ENCODE measurements around the gene PLA2G15.

DNA sequence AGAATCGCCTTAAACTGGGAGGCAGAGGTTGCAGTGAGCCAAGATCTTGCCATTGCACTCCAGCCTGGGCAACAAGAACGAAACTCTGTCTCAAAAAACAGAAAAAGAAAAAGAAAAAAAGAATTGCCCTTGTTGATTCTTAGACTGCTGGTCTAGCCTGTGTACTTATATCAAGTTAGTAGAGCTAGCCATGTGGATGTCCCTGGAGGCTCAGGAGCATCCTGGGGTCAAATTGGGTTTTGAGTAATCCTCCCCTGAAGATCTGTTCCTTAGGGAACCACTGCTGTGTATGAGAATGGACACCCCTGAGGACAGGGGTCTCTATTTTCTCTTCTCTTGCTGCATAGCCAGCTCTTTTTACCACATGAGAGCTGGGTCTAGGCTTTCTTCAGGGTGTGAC lies 44.0 kb downstream of the PLA2G15 start:
- TF ChIP-seq, protein P1, sequence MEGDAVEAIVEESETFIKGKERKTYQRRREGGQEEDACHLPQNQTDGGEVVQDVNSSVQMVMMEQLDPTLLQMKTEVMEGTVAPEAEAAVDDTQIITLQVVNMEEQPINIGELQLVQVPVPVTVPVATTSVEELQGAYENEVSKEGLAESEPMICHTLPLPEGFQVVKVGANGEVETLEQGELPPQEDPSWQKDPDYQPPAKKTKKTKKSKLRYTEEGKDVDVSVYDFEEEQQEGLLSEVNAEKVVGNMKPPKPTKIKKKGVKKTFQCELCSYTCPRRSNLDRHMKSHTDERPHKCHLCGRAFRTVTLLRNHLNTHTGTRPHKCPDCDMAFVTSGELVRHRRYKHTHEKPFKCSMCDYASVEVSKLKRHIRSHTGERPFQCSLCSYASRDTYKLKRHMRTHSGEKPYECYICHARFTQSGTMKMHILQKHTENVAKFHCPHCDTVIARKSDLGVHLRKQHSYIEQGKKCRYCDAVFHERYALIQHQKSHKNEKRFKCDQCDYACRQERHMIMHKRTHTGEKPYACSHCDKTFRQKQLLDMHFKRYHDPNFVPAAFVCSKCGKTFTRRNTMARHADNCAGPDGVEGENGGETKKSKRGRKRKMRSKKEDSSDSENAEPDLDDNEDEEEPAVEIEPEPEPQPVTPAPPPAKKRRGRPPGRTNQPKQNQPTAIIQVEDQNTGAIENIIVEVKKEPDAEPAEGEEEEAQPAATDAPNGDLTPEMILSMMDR (IDR thresholded peaks at IDR 0.05): no peak
- no peak for TF ChIP-seq CHD2 (IDR thresholded peaks at IDR 0.05; ENCODE audit: low read length, partially characterized antibody)
- no peak for TF ChIP-seq TCF12 (IDR thresholded peaks at IDR 0.05)
- TF ChIP-seq POLR2AphosphoS5 (IDR thresholded peaks at IDR 0.05; ENCODE audit: low read depth, low read length): no peak
- no peak for TF ChIP-seq SIN3A (IDR thresholded peaks at IDR 0.05; ENCODE audit: borderline replicate concordance, low read depth, low read length)
- TF ChIP-seq NRF1 (IDR thresholded peaks at IDR 0.05; ENCODE audit: low read depth, low read length): no peak
- TF ChIP-seq YY1 (IDR thresholded peaks at IDR 0.05; ENCODE audit: low read depth): no peak
- TF ChIP-seq, protein P2, sequence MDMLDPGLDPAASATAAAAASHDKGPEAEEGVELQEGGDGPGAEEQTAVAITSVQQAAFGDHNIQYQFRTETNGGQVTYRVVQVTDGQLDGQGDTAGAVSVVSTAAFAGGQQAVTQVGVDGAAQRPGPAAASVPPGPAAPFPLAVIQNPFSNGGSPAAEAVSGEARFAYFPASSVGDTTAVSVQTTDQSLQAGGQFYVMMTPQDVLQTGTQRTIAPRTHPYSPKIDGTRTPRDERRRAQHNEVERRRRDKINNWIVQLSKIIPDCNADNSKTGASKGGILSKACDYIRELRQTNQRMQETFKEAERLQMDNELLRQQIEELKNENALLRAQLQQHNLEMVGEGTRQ (IDR thresholded peaks at IDR 0.05; ENCODE audit: borderline replicate concordance, low read depth, low read length): no peak
- TF ChIP-seq RCOR1 (IDR thresholded peaks at IDR 0.05; ENCODE audit: low read length): no peak
- no peak for TF ChIP-seq REST (IDR thresholded peaks at IDR 0.05; ENCODE audit: low read depth, low read length)
- TF ChIP-seq EP300 (IDR thresholded peaks at IDR 0.05; ENCODE audit: borderline replicate concordance in 1 of 2, low read depth in 1 of 2, low read length in 1 of 2): no peak
